K562 (cell line): ENCODE measurements around the gene PCLAF. TPM values are rescaled to one million over a fixed set of nuclear protein-coding genes. Genes with fewer than 3 reads are reported as not detected.

Experiments
- BRD9 ChIP-seq: fragments of 450-650 bp; IDR thresholded peaks from 2 replicates; pipeline ENCODE4 v1.6.1; 2018; ENCODE audit warnings: low read depth; ENCODE audit not compliant: partially characterized antibody
- ESRRA ChIP-seq: fragments of 450-650 bp; IDR thresholded peaks from 2 replicates; pipeline ENCODE4 v1.6.1; 2014; ENCODE audit warnings: low read depth, mild to moderate bottlenecking, moderate library complexity, borderline replicate concordance
- GTF2A2 ChIP-seq: IDR thresholded peaks from 2 replicates; pipeline ENCODE4 v1.6.1; 2016; ENCODE audit warnings: mild to moderate bottlenecking, missing genetic modification characterization, missing compliant biosample characterization
- MCM2 ChIP-seq: fragments of 450-650 bp; IDR thresholded peaks from 2 replicates; pipeline ENCODE4 v1.6.1; 2017; ENCODE audit warnings: low read depth, mild to moderate bottlenecking
- MYBL2 ChIP-seq, 2 experiments: fragments of 450-650 bp in 1 of 2; sonication (generic) in 1 of 2; formaldehyde crosslinking in 1 of 2; IDR thresholded peaks; 2 replicates each; pipeline versions ENCODE4 v1.6.1 to v1.8.1; 2017 to 2022; ENCODE audit warnings: borderline replicate concordance in 1 of 2, inconsistent platforms in 1 of 2, low read depth in 1 of 2, mild to moderate bottlenecking in 1 of 2, missing genetic modification reagents in 1 of 2, moderate library complexity in 1 of 2
- NCOA2 ChIP-seq, 2 experiments: fragments of 450-650 bp; IDR thresholded peaks; 2 replicates each; pipeline ENCODE4 v1.6.1; 2018; ENCODE audit warnings: mild to moderate bottlenecking in 2 of 2, moderate library complexity in 1 of 2; ENCODE audit not compliant: partially characterized antibody in 2 of 2
- NFATC3 ChIP-seq: fragments of 450-650 bp; IDR thresholded peaks from 2 replicates; pipeline ENCODE4 v1.6.1; 2017; ENCODE audit warnings: mild to moderate bottlenecking
- NR4A1 ChIP-seq, 2 experiments: fragments of 250-450 bp in 1 of 2; fragments of 450-650 bp in 1 of 2; sonication (Bioruptor Pico) in 1 of 2; IDR thresholded peaks; 2 replicates each; pipeline versions ENCODE4 v1.4.0 to v1.6.1; 2016 to 2020; ENCODE audit warnings: mild to moderate bottlenecking in 2 of 2, missing compliant biosample characterization in 1 of 2, missing genetic modification characterization in 1 of 2, moderate library complexity in 1 of 2
- REST ChIP-seq, 2 experiments: fragments of 450-650 bp; formaldehyde crosslinking in 1 of 2; IDR thresholded peaks; 2 replicates each; pipeline versions ENCODE4 v1.4.0 to v1.6.1; 2014 to 2020; ENCODE audit warnings: mild to moderate bottlenecking in 2 of 2, borderline replicate concordance in 1 of 2, low read depth in 1 of 2
- SMAD2 ChIP-seq: fragments of 150-350 bp; IDR thresholded peaks from 2 replicates; pipeline ENCODE4 v1.6.1; 2014; ENCODE audit warnings: low read depth, mild to moderate bottlenecking, low read length
- SMARCE1 ChIP-seq: fragments of 450-650 bp; IDR thresholded peaks from 2 replicates; pipeline ENCODE4 v1.7.1; 2016; ENCODE audit warnings: mild to moderate bottlenecking
- TARDBP ChIP-seq: fragments of 450-650 bp; IDR thresholded peaks from 2 replicates; pipeline ENCODE4 v1.6.1; 2016
- U2AF1 ChIP-seq: fragments of 200-400 bp; formaldehyde crosslinking; optimal IDR thresholded peaks from 2 replicates; pipeline ENCODE3; 2017; ENCODE audit warnings: mild to moderate bottlenecking, low read depth, low read length, moderate library complexity
- UBTF ChIP-seq, 2 experiments: IDR thresholded peaks; 2 replicates each; pipeline ENCODE4 v1.6.1; 2012; ENCODE audit warnings: improper control_type of control experiment in 2 of 2, low read depth in 2 of 2, low read length in 2 of 2, borderline replicate concordance in 1 of 2
- polyA plus RNA-seq, 8 experiments: library from polyadenylated mRNA; depleted of rRNA in 4 of 8; stranded (reverse) in 5 of 8; unstranded in 3 of 8; fragments of >200 nt; fragmentation: Nextera tagmentation in 2 of 8; fragmentation: Illumina TruSeq in 1 of 8; extraction: Ambion mirVana in 2 of 8; extraction: Trizol in 1 of 8; gene quantifications; 2 replicates each; pipeline versions ENCODE4 v1.2.1 to v1.2.3, GENCODE V29; 2011 to 2014; ENCODE audit warnings: inconsistent platforms in 1 of 8, missing spikeins in 1 of 8
- total RNA-seq, 7 experiments: library from RNA; depleted of rRNA in 6 of 7; stranded (reverse); fragments of >200 nt in 6 of 7; fragmentation: Illumina TruSeq in 2 of 7; extraction: Trizol in 2 of 7; gene quantifications; 2 replicates each; pipeline versions ENCODE4 v1.2.1 to v1.2.3, GENCODE V29; 2011 to 2021; ENCODE audit warnings: low replicate concordance in 1 of 7
- TF ChIP-seq, protein P1 (sequence below): sonication (generic); formaldehyde crosslinking; IDR thresholded peaks from 2 replicates; pipeline ENCODE4 v1.8.1; 2023; ENCODE audit warnings: mild to moderate bottlenecking, missing genetic modification reagents, moderate library complexity

Gene PCLAF
- total and polyA plus RNA-seq, 9 of the 15 experiments (the other 6 are each of a cell fraction or from before 2014, with no cell fraction given): 112 to 881 (median 360) TPM

- TF ChIP-seq UBTF (IDR thresholded peaks at IDR 0.05; ENCODE audit: borderline replicate concordance in 1 of 2, low read depth in 2 of 2, low read length in 2 of 2): peak; percentile 74 to 77; a peak in 3 of 4 replicates
- peak; percentile 69; the same call in 1 of the 2 replicates for TF ChIP-seq GTF2A2
- peak; percentile 42; the same call in 1 of the 2 replicates for TF ChIP-seq SMARCE1
- peak; percentile 76; the same call in 1 of the 2 replicates for TF ChIP-seq NFATC3
- peak; percentile 68; the same call in 1 of the 2 replicates for TF ChIP-seq TARDBP
- no peak for TF ChIP-seq NCOA2 (IDR thresholded peaks at IDR 0.05; ENCODE audit: partially characterized antibody in 2 of 2)
- no peak for TF ChIP-seq U2AF1
- no peak for TF ChIP-seq SMAD2
- no peak for TF ChIP-seq NR4A1 (CRISPR knock-in tag; IDR thresholded peaks at IDR 0.05)
- peak; percentile 80; the same call in 1 of the 2 replicates for TF ChIP-seq NR4A1 (tag; IDR thresholded peaks at IDR 0.05)
- TF ChIP-seq, protein P1, sequence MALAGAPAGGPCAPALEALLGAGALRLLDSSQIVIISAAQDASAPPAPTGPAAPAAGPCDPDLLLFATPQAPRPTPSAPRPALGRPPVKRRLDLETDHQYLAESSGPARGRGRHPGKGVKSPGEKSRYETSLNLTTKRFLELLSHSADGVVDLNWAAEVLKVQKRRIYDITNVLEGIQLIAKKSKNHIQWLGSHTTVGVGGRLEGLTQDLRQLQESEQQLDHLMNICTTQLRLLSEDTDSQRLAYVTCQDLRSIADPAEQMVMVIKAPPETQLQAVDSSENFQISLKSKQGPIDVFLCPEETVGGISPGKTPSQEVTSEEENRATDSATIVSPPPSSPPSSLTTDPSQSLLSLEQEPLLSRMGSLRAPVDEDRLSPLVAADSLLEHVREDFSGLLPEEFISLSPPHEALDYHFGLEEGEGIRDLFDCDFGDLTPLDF: peak; percentile 83; the same call in 1 of the 2 replicates
- peak; percentile 69 for TF ChIP-seq MYBL2 (IDR thresholded peaks at IDR 0.05; ENCODE audit: low read depth)
- TF ChIP-seq MYBL2 (CRISPR knock-in tag; IDR thresholded peaks at IDR 0.05; ENCODE audit: borderline replicate concordance): no peak
- no peak for TF ChIP-seq BRD9
- TF ChIP-seq REST (IDR thresholded peaks at IDR 0.05; ENCODE audit: borderline replicate concordance): peak; percentile 27; the same call in 1 of the 2 replicates
- TF ChIP-seq REST (CRISPR knock-in tag; IDR thresholded peaks at IDR 0.05; ENCODE audit: low read depth): peak; percentile 81; the same call in 1 of the 2 replicates
- peak; percentile 95 for TF ChIP-seq ESRRA
- TF ChIP-seq MCM2: no peak
These were observed 6.4 kb upstream of the PCLAF start, which contains the start of gene TRIP4 (continued) for GRCh38 chr15:64387562-64388168.
